ENCODE measurements around the gene HUS1B.
"Not testable (repeated sequence)": the region's sequence is repeated elsewhere in the genome, so short reads cannot be mapped to it uniquely, and the experiment has no call there.

HUS1B gene

GRCh38 chr6:678520-678919 is 21.6 kb upstream of the HUS1B start:
- DNase-seq, result no peak

GRCh38 chr6:677919-678318 is 21.0 kb upstream of the HUS1B start:
- no peak for DNase-seq

- no peak for DNase-seq
Measured at GRCh38 chr6:674956-675355, 18.1 kb upstream of the HUS1B start.

GRCh38 chr6:674406-674805 is 17.5 kb upstream of the HUS1B start:
- DNase-seq, result no peak

GRCh38 chr6:667253-667927 is 10.5 kb upstream of the HUS1B start:
- DNase-seq, result no peak

- DNase-seq, result no peak
Measured at GRCh38 chr6:665403-666267, 8.7 kb upstream of the HUS1B start.

GRCh38 chr6:663788-664187 is 6.9 kb upstream of the HUS1B start:
- not testable (repeated sequence) for DNase-seq

GRCh38 chr6:659716-660581 is 3.0 kb upstream of the HUS1B start:
- DNase-seq, result peak; percentile 5

- no peak for DNase-seq
Measured at GRCh38 chr6:658244-658643, 1.3 kb upstream of the HUS1B start.

GRCh38 chr6:657743-658142 is 843 bp upstream of the HUS1B start:
- DNase-seq, result no peak

GRCh38 chr6:654136-654535 is 2.8 kb downstream of the HUS1B start:
- no peak for DNase-seq

GRCh38 chr6:652865-653264 is 4.0 kb downstream of the HUS1B start:
- DNase-seq, result no peak

GRCh38 chr6:650098-650497 is 6.8 kb downstream of the HUS1B start:
- no peak for DNase-seq

GRCh38 chr6:642805-643204 is 14.1 kb downstream of the HUS1B start:
- DNase-seq, result no peak

- no peak for DNase-seq
Measured at GRCh38 chr6:641225-641985, 15.5 kb downstream of the HUS1B start.

GRCh38 chr6:636488-636887 is 20.4 kb downstream of the HUS1B start:
- DNase-seq, result no peak

- DNase-seq, result no peak
Measured at GRCh38 chr6:635233-635632, 21.7 kb downstream of the HUS1B start.

- no peak for DNase-seq
Measured at GRCh38 chr6:633611-634010, 23.3 kb downstream of the HUS1B start.

- DNase-seq, result peak; percentile 4
Measured at GRCh38 chr6:628766-629165, 28.1 kb downstream of the HUS1B start.

GRCh38 chr6:626236-626635 is 30.7 kb downstream of the HUS1B start:
- no peak for DNase-seq

GRCh38 chr6:624979-625378 is 31.9 kb downstream of the HUS1B start:
- no peak for DNase-seq

GRCh38 chr6:622462-622861 is 34.4 kb downstream of the HUS1B start:
- DNase-seq, result no peak

GRCh38 chr6:621931-622330 is 35.0 kb downstream of the HUS1B start:
- no peak for DNase-seq

All from CD4-positive, alpha-beta T cell treated with Interleukin-10 for 1 hour (primary cell).